Measurements from ENCODE around the gene CPLANE2.

DNA sequence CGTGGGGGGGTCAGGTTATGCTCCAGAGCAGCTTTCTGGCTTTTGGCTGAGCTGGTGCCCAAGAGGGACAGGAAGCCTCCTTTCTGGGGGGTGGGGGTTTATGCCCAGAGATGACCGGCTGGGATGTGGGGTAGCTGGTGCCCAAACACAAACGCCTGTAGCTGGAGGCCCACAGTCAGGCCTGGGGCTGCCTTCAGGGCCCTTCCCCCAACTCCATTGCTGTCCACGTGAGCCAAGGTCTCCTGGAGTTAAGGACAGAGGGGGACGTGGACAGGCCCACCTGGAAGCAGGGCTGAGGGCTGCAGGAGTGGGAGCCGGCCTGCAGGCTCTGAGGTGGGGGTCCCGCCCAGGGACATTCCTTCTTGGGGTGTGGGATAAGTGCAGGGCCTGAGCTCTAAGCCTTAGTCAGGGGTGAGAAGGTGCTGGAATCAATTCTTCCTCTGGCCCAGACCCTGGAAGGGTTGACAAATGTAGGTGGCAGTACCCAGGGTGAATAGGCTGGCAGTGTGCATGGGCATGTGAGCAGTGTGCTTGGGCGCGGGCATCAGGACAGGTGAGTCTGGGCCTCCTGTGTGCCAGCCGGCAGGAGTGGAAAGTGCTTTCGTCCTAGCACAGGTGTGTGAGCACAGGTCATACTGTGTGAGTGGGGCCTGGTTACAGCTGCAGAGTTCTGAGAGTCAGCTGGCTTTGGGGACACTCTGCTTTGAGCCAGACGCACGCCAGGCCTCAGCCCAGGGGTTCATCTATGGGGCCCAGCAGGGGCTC, 6.8 kb downstream of the CPLANE2 start:
- TF ChIP-seq, protein P1, sequence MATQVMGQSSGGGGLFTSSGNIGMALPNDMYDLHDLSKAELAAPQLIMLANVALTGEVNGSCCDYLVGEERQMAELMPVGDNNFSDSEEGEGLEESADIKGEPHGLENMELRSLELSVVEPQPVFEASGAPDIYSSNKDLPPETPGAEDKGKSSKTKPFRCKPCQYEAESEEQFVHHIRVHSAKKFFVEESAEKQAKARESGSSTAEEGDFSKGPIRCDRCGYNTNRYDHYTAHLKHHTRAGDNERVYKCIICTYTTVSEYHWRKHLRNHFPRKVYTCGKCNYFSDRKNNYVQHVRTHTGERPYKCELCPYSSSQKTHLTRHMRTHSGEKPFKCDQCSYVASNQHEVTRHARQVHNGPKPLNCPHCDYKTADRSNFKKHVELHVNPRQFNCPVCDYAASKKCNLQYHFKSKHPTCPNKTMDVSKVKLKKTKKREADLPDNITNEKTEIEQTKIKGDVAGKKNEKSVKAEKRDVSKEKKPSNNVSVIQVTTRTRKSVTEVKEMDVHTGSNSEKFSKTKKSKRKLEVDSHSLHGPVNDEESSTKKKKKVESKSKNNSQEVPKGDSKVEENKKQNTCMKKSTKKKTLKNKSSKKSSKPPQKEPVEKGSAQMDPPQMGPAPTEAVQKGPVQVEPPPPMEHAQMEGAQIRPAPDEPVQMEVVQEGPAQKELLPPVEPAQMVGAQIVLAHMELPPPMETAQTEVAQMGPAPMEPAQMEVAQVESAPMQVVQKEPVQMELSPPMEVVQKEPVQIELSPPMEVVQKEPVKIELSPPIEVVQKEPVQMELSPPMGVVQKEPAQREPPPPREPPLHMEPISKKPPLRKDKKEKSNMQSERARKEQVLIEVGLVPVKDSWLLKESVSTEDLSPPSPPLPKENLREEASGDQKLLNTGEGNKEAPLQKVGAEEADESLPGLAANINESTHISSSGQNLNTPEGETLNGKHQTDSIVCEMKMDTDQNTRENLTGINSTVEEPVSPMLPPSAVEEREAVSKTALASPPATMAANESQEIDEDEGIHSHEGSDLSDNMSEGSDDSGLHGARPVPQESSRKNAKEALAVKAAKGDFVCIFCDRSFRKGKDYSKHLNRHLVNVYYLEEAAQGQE (IDR thresholded peaks at IDR 0.05; ENCODE audit: low read depth): no peak
- TF ChIP-seq TAF1 (IDR thresholded peaks at IDR 0.05; ENCODE audit: low read depth) (no peak), EP300 (IDR thresholded peaks at IDR 0.05; ENCODE audit: borderline replicate concordance) (no peak), TEAD4 (IDR thresholded peaks at IDR 0.05) (no peak), YY1 (IDR thresholded peaks at IDR 0.05; ENCODE audit: low read depth) (no peak)

All from Ishikawa (cell line).